GM19239 (cell line): Measurements from ENCODE around the gene TBX20.
"Not testable (repeated sequence)": the region's sequence is repeated elsewhere in the genome, so short reads cannot be mapped to it uniquely, and the experiment has no call there.

ENCODE experiments used
- DNase-seq: peaks from one replicate; pipeline ENCODE4 v3.0.0; 2011; ENCODE audit warnings: low spot score; ENCODE audit not compliant: insufficient read length
- FAIRE-seq: peaks from 2 replicates; lab custom pipeline; 2011; peaks lifted over from hg19 to GRCh38; lab: Jason Lieb, UNC

The TBX20 gene

DNA sequence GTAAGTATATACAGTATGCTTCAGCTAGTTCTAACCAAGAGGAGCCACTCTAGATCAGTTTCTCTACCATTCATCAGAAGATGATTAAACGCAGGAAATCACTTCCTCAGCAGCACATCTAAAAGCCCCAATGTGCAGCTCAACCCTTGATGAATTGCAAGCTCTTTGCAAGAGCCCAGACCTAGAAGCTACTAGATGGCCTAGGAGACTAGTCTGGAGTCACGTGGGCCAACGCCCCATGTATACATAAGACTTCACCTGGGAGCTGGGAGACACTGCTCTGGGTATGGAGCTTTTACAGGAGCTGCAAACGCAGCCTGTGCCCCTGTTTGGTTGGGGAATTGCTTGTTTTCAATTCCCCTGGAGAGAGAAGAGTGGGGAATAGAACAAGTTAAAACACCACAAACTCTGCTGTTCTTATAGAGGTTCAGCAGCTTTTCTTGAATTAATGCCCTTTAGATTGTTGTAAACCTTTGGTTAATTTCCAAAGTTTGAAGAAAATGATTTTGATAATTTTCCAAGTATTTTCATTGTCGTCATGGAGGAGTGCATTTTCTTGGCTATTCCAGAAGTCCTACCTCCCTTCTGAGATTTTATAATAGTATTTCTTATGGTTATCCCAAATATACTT is 69.9 kb downstream of the TBX20 start:
- FAIRE-seq, DNase-seq: not testable (repeated sequence)

DNA sequence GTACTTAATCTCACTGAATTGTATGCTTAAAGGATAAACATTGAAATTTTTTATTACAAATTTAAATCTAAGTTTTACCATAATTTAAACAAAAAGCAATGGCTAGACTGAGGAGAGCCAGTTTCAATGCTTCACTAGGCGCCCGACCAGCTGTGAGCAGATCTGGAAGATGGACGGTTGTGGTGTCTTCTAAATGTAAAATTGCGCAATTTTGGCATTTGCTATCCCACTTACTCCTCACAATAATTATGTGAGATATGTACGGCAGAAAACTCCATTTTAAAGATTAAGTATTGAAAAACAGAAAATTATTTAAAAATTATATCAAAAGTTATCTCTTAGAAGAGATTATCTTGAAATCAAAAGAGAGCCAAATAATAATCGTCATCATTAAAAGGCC is 73.2 kb downstream of the TBX20 start:
- DNase-seq, FAIRE-seq: not testable (repeated sequence)

DNA sequence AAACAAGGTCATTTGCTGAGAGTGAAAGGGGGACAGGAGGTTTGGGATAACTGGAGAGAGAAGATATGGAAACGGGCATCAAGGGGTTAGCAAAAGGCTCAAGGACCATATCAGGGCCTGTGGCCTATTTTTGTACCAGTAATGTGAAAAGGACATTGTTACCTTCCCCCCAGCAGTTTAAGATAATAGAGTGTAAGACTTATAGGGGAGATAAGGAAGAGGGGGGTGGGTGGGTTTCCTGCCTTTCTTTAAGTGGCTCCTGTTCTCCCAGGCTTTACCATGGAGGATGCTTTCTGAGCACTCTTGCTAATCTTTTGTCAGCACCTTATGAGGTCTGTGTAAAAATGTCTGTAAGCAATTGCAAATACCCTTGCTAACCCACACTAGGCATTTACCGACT is 80.7 kb downstream of the TBX20 start:
- FAIRE-seq = not testable (repeated sequence)

DNA sequence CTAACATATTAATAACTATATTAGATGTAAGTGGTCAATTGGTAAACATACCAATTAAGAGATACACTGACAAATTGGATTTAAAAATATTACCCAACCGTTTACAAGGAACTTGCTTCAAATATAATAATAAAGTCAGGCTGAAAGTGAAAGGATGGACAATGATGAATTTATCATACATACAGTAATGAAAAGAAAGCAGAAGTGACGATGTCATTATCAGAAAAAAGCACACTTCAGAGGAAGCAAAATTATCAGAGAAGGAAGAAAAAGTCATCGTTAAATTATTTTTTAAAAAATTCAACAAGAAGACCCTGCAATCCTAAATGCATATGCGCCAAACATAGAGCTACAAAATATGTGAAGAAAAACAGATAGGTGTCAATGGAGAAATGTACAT is 81.8 kb downstream of the TBX20 start:
- not testable (repeated sequence) for FAIRE-seq, DNase-seq

More for the DNA sequence above, 80.7 kb downstream of the TBX20 start:
- DNase-seq = not testable (repeated sequence)

DNA sequence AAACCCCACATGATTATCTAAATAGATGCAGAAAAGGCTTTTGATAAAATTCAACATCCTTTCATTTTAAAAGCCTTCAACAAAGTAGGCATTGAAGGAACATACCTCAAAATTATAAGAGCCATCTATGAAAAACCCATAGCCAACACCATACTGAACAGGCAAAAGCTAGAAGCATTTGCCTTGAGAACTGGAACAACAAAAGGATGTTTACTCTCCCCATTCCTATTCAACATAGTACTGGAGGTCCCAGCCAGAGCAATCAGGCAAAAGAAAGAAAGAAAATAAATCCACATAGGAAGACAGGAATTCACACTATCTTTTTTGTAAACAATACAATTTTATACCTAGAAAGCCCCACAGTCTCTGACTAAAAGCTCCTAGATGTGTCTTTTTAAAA is 86.2 kb downstream of the TBX20 start:
- not testable (repeated sequence) for DNase-seq, FAIRE-seq

DNA sequence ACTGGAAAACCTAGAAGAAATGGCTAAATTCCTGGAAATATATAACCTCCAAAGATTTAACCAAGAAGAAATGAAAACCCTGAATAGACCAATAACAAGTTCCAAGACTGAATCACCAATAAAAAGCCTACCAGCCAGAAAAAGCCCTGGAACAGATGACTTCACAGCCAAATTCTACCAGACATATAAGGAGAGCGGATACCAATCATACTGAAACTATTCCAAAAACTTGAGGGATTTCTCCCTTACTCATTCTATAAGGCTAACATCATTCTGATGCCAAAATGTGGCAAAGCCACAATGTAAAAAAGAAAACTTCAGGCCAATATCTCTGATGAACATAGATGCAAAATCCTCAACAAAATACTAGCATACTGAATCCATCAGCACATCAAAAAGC is 86.7 kb downstream of the TBX20 start:
- DNase-seq, FAIRE-seq: not testable (repeated sequence)

DNA sequence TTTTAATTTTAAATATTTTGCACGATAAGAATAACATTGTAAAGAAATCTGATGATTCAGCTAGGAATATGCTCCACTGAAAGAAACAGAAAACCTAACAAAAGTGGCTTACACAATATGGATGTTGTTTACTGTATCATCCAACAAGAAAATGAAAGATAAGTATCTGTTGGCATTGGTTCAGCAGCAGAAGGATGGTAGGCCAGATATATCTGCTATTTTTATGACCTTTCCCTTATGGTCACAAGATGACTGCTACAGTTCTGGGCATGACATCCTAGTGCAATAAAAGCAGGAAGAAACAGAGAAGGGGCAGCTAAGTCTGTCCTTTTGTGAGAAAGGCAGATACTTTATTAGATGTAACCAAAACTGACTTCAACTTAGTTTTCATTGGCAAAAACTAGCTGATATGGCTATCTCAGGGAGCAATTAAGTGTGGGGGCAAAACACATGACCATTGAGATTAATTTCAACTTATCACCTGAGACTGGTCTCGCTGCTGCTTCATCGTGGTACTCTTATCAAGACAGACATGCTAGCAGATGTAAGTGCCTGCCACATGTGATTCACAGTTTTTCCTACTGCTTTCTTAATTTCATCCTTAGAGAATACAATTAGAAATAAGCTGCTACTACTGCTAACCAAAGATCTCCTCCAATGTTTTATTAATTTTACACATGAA is 92.7 kb downstream of the TBX20 start:
- FAIRE-seq, DNase-seq: not testable (repeated sequence)
